Endothelial cell of umbilical vein (primary cell): Measurements from ENCODE around the gene SPC25. TPM values are rescaled to one million over a fixed set of nuclear protein-coding genes. Genes with fewer than 3 reads are reported as not detected.

ENCODE experiments used
- BruUV-seq: library from RNA; stranded (reverse); fragments of 400-500 nt; replicated peaks from 2 replicates; lab custom pipeline; 2021; lab: Mats Ljungman, UMichigan
- CTCF ChIA-PET: fragments of 300-600, 350-600 bp; sonication (Branson Sonifier 250); formaldehyde crosslinking; loops from one replicate; lab custom pipeline; 2021; ENCODE audit warnings: antibody characterized with exemption, inconsistent platforms; lab: Charles Lee
- POLR2A ChIA-PET: fragments of 300-600, 350-600 bp; sonication (Branson Sonifier 250); formaldehyde crosslinking; loops from one replicate; lab custom pipeline; 2021; ENCODE audit warnings: antibody characterized with exemption, inconsistent platforms; lab: Charles Lee
- DNase-seq: peaks from one replicate; pipeline ENCODE4 v3.0.0-alpha.2; 2011; ENCODE audit warnings: low read depth, low spot score
- FAIRE-seq: peaks from 2 replicates; lab custom pipeline; 2011; peaks lifted over from hg19 to GRCh38; lab: Jason Lieb, UNC
- H2AFZ ChIP-seq: 2 replicates; pipeline ENCODE4 v1.6.0; 2012; ENCODE audit warnings: low read depth, low read length, control low read depth, inconsistent platforms
- H3K27ac ChIP-seq: 2 replicates; pipeline ENCODE4 v1.5.1; 2011; ENCODE audit warnings: low read depth, mild to moderate bottlenecking, control low read depth, low read length, moderate library complexity; ENCODE audit not compliant: insufficient read depth
- H3K27me3 ChIP-seq, 2 experiments: 2 replicates each; pipeline versions ENCODE4 v1.6.0 to v1.6.1; 2011; ENCODE audit warnings: low read length in 2 of 2, mixed read lengths in 1 of 2; ENCODE audit not compliant: control insufficient read depth in 2 of 2, insufficient read depth in 2 of 2
- H3K36me3 ChIP-seq, 2 experiments: 2 replicates in 1 of 2; 3 replicates in 1 of 2; pipeline ENCODE4 v1.5.1; 2011; ENCODE audit warnings: low read length in 2 of 2, mild to moderate bottlenecking in 1 of 2, moderate library complexity in 1 of 2; ENCODE audit not compliant: control insufficient read depth in 2 of 2, insufficient read depth in 2 of 2; ENCODE audit errors: extremely low read depth in 1 of 2
- H3K4me1 ChIP-seq: 3 replicates; pipeline ENCODE4 v1.5.1; 2011; ENCODE audit warnings: mild to moderate bottlenecking, low read length; ENCODE audit not compliant: control insufficient read depth, insufficient read depth; ENCODE audit errors: extremely low read depth
- H3K4me2 ChIP-seq: 2 replicates; pipeline ENCODE4 v1.6.1; 2011; ENCODE audit warnings: low read length, control low read depth, mixed read lengths; ENCODE audit not compliant: insufficient read depth
- H3K4me3 ChIP-seq, 3 experiments: fragments of 200-600 bp in 1 of 3; sonication (generic), shearing (Covaris generic) in 1 of 3; replicated peaks in 1 of 3; 2 replicates each; pipeline ENCODE4 v1.5.1; 2011 to 2016; ENCODE audit warnings: control low read depth in 3 of 3, low read length in 3 of 3, mild to moderate bottlenecking in 2 of 3, inconsistent platforms in 1 of 3, low read depth in 1 of 3, moderate library complexity in 1 of 3; ENCODE audit not compliant: insufficient read depth in 1 of 3
- H3K79me2 ChIP-seq: 2 replicates; pipeline ENCODE4 v1.6.0; 2012; ENCODE audit warnings: low read length, inconsistent platforms; ENCODE audit not compliant: control insufficient read depth, insufficient read depth
- H3K9ac ChIP-seq: replicated peaks from 2 replicates; pipeline ENCODE3; 2011; ENCODE audit warnings: low read length, control low read depth; ENCODE audit not compliant: insufficient read depth; ENCODE audit errors: extremely low read depth
- H3K9me1 ChIP-seq: replicated peaks from 3 replicates; pipeline ENCODE4 v1.6.0; 2011; ENCODE audit warnings: mild to moderate bottlenecking, low read length; ENCODE audit not compliant: control insufficient read depth, insufficient read depth; ENCODE audit errors: extremely low read depth
- H3K9me3 ChIP-seq: replicated peaks from 2 replicates; pipeline ENCODE4 v1.5.1; 2012; ENCODE audit warnings: low read length, inconsistent platforms; ENCODE audit not compliant: control insufficient read depth, insufficient read depth
- H4K20me1 ChIP-seq: replicated peaks from 2 replicates; pipeline ENCODE3; 2011; ENCODE audit warnings: mild to moderate bottlenecking, low read length; ENCODE audit not compliant: control insufficient read depth, insufficient read depth; ENCODE audit errors: extremely low read depth
- CTCF ChIP-seq, 2 donors: IDR thresholded peaks; 1 replicate in 1 of 2; 2 replicates in 1 of 2; pipeline ENCODE4 v1.5.1; 2011; ENCODE audit warnings: low read length in 2 of 2, mild to moderate bottlenecking in 2 of 2, moderate library complexity in 2 of 2, control low read depth in 1 of 2, inconsistent platforms in 1 of 2, low read depth in 1 of 2; ENCODE audit not compliant: insufficient read depth in 1 of 2; ENCODE audit errors: extremely low read depth in 1 of 2
- EZH2 ChIP-seq: IDR thresholded peaks from 2 replicates; pipeline ENCODE4 v1.6.1; 2012; ENCODE audit warnings: borderline replicate concordance, low read depth, mild to moderate bottlenecking, moderate library complexity, low read length, inconsistent platforms; ENCODE audit not compliant: severe bottlenecking
- GATA2 ChIP-seq: IDR thresholded peaks from 2 replicates; pipeline ENCODE4 v1.7.0; 2011; ENCODE audit warnings: low read depth, mild to moderate bottlenecking, moderate library complexity, mixed read lengths, low read length; ENCODE audit not compliant: insufficient read length, insufficient read depth
- JUN ChIP-seq: IDR thresholded peaks from 2 replicates; pipeline ENCODE4 v1.6.1; 2011; ENCODE audit warnings: borderline replicate concordance, low read depth; ENCODE audit not compliant: insufficient read length, insufficient read depth
- MYC ChIP-seq: IDR thresholded peaks from one replicate; pipeline ENCODE4 v1.6.1; 2011; ENCODE audit warnings: mild to moderate bottlenecking, low read depth, low read length
- POLR2A ChIP-seq: IDR thresholded peaks from 2 replicates; pipeline ENCODE4 v1.6.1; 2012; ENCODE audit warnings: low read depth, mild to moderate bottlenecking, control low read depth, low read length
- dilution Hi-C: fragments of 300-500 bp; cut with MboI; formaldehyde crosslinking; loops from one replicate; pipeline ENCODE4 v1.15.0; 2019; ENCODE audit warnings: low sequenced_read_pairs; ENCODE audit not compliant: extremely low pct_ligation_motif_present
- intact Hi-C: fragments of 100-400 bp; cut with micrococcal nuclease; formaldehyde crosslinking; loops from one replicate; pipeline ENCODE4 v1.10.0; 2022
- polyA plus RNA-seq, 4 experiments: library from polyadenylated mRNA; depleted of rRNA in 3 of 4; stranded (reverse) in 3 of 4; unstranded in 1 of 4; fragments of >200 nt; gene quantifications; 2 replicates each; pipeline versions ENCODE4 v1.2.1 to v1.2.3, GENCODE V29; 2011 to 2012; ENCODE audit warnings: missing spikeins in 1 of 4
- total RNA-seq: library from RNA; stranded (reverse); gene quantifications from 2 replicates; pipeline ENCODE4 v1.2.3, GENCODE V29; 2021
- TF ChIP-seq, protein P1 (sequence below): IDR thresholded peaks from 2 replicates; pipeline ENCODE4 v1.6.1; 2011; ENCODE audit not compliant: insufficient read depth, insufficient read length

SPC25 gene
- total and polyA plus RNA-seq, 2 donors (not counting 3 experiments of a cell fraction or from before 2014, with no cell fraction given): 10.1 to 24.2 TPM

DNA sequence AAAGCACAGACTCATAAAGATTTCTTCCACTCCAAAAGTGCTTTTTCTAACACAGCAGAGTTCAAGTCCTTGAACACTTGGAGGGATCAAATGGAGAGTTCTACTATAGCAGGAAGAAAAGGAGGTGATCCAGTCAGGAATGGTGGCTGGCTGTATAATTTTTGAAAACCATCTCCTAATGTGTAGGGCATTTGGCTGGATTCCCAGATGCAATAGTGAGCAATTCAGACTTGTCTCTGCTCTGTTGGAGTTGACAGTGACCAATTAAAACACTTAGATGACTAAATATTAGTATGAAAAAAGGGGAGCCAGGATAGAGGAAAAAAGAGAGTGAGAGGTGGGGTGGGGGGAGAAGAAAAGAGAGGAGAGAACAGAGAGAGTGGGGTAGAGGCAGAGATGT lies 5.5 kb upstream of the SPC25 start:
- Histone ChIP-seq H3K9me1 (no peaks in the 10 kb centered on the region), H3K4me2 (no peak overlapping the region), H3K4me1 (peaks cover 2% of the 10 kb centered on the region), H3K9ac (no peak overlapping the region), H3K36me3 (no peaks in the 10 kb centered on the region), H3K9me3 (no peaks in the 10 kb centered on the region), H2AFZ (no peak overlapping the region), H4K20me1 (no peaks in the 10 kb centered on the region), H3K4me3 (no peak overlapping the region), H3K27ac (no peak overlapping the region), H3K27me3 (peaks cover 4 to 8% of the 10 kb centered on the region in 2 experiments), H3K79me2 (no peaks in the 10 kb centered on the region)
- DNase-seq (no peak), FAIRE-seq (no peak)
- dilution Hi-C loops (no loop called here), intact Hi-C loops (no loop called here)
- BruUV-seq: no TSS peak
- POLR2A ChIA-PET: no interaction called here
- CTCF ChIA-PET: no interaction called here
- no peak for TF ChIP-seq JUN
- no peak for TF ChIP-seq MYC
- TF ChIP-seq, protein P1, sequence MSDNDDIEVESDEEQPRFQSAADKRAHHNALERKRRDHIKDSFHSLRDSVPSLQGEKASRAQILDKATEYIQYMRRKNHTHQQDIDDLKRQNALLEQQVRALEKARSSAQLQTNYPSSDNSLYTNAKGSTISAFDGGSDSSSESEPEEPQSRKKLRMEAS: no peak
- TF ChIP-seq GATA2: no peak
- no peak for TF ChIP-seq EZH2
- no peak for TF ChIP-seq POLR2A
- no peak for TF ChIP-seq CTCF (IDR thresholded peaks at IDR 0.05; ENCODE audit: extremely low read depth in 1 of 2, insufficient read depth in 1 of 2, low read depth in 1 of 2, low read length in 2 of 2)
